Neural cell (in vitro differentiated cells): ENCODE results near the gene UGGT2. TPM values are rescaled to one million over a fixed set of nuclear protein-coding genes. Genes with fewer than 3 reads are reported as not detected.

Experiments
- H2AFZ ChIP-seq: fragments of 200-600, 300-800 bp; sonication (generic), shearing (Covaris generic); 2 replicates; pipeline ENCODE4 v1.6.0; 2014; ENCODE audit warnings: low read depth, mild to moderate bottlenecking, antibody characterized with exemption, low read length, moderate library complexity
- H3F3A ChIP-seq: fragments of 200-600 bp; shearing (Covaris generic); 2 replicates; pipeline ENCODE4 v1.6.1; 2016; ENCODE audit warnings: mild to moderate bottlenecking, moderate library complexity, mixed read lengths, antibody characterized with exemption, low read length; ENCODE audit not compliant: insufficient read depth, poor library complexity, severe bottlenecking
- H3K27ac ChIP-seq: fragments of 200-600, 300-800 bp; sonication (generic), shearing (Covaris generic); 2 replicates; pipeline ENCODE4 v1.5.1; 2014; ENCODE audit warnings: mild to moderate bottlenecking, low read length, moderate library complexity
- H3K27me3 ChIP-seq: fragments of 300-800, 200-600 bp; sonication (generic), shearing (Covaris generic); 2 replicates; pipeline ENCODE4 v1.6.0; 2014; ENCODE audit warnings: mild to moderate bottlenecking, low read depth, low read length, moderate library complexity; ENCODE audit not compliant: insufficient read depth
- H3K36me3 ChIP-seq: fragments of 300-800, 200-600 bp; sonication (generic), shearing (Covaris generic); 2 replicates; pipeline ENCODE4 v1.5.1; 2014; ENCODE audit warnings: mild to moderate bottlenecking, antibody characterized with exemption, low read length, moderate library complexity; ENCODE audit not compliant: insufficient read depth
- H3K4me2 ChIP-seq: fragments of 300-800, 200-600 bp; sonication (generic), shearing (Covaris generic); 2 replicates; pipeline ENCODE4 v1.6.0; 2014; ENCODE audit warnings: mild to moderate bottlenecking, low read length
- H3K4me3 ChIP-seq: fragments of 300-800, 200-600 bp; sonication (generic), shearing (Covaris generic); 2 replicates; pipeline ENCODE4 v1.5.1; 2014; ENCODE audit warnings: mild to moderate bottlenecking, low read length, moderate library complexity
- H3K79me2 ChIP-seq: fragments of 200-600 bp; shearing (Covaris generic); replicated peaks from 2 replicates; pipeline ENCODE4 v1.6.0; 2014; ENCODE audit warnings: mild to moderate bottlenecking, low read length, moderate library complexity; ENCODE audit not compliant: insufficient read depth
- H3K9ac ChIP-seq: fragments of 300-800, 200-600 bp; sonication (generic), shearing (Covaris generic); 2 replicates; pipeline ENCODE4 v1.6.1; 2016; ENCODE audit warnings: mild to moderate bottlenecking, low read length, mixed read lengths
- H3K9me2 ChIP-seq: fragments of 200-600 bp; shearing (Covaris generic); 2 replicates; pipeline ENCODE4 v1.6.1; 2016; ENCODE audit warnings: mild to moderate bottlenecking, low read length, mixed read lengths; ENCODE audit not compliant: insufficient read depth
- H3K9me3 ChIP-seq: fragments of 200-600, 300-800 bp; sonication (generic), shearing (Covaris generic); 2 replicates; pipeline ENCODE4 v1.6.1; 2016; ENCODE audit warnings: mild to moderate bottlenecking, mixed run types, low read length, moderate library complexity, mixed read lengths
- H4K20me1 ChIP-seq: fragments of 200-600 bp; shearing (Covaris generic); 2 replicates; pipeline ENCODE4 v1.6.1; 2016; ENCODE audit warnings: mild to moderate bottlenecking, mixed run types; ENCODE audit not compliant: insufficient read depth
- CTCF ChIP-seq: fragments of 450-650 bp; IDR thresholded peaks from 2 replicates; pipeline ENCODE4 v1.5.1; 2014; ENCODE audit warnings: antibody characterized with exemption, mild to moderate bottlenecking, moderate library complexity; ENCODE audit not compliant: poor library complexity, severe bottlenecking
- EP300 ChIP-seq: fragments of 450-650 bp; conservative IDR thresholded peaks from 2 replicates; pipeline ENCODE4 v1.6.1; 2014; ENCODE audit warnings: antibody characterized with exemption, mild to moderate bottlenecking, moderate library complexity; ENCODE audit not compliant: poor library complexity, severe bottlenecking
- EZH2 ChIP-seq: fragments of 200-600, 300-800 bp; shearing (Covaris generic), sonication (generic); IDR thresholded peaks from 2 replicates; pipeline ENCODE4 v1.6.1; 2014; ENCODE audit warnings: antibody characterized with exemption, low read length, borderline replicate concordance, mild to moderate bottlenecking; ENCODE audit not compliant: insufficient read depth, poor library complexity, severe bottlenecking
- MXI1 ChIP-seq: fragments of 450-650 bp; conservative IDR thresholded peaks from 2 replicates; pipeline ENCODE4 v1.6.1; 2014; ENCODE audit warnings: antibody characterized with exemption, mild to moderate bottlenecking; ENCODE audit not compliant: poor library complexity, severe bottlenecking
- POLR2AphosphoS5 ChIP-seq: IDR thresholded peaks from 2 replicates; pipeline ENCODE4 v1.6.1; 2012
- RAD21 ChIP-seq: fragments of 450-650 bp; conservative IDR thresholded peaks from 2 replicates; pipeline ENCODE4 v1.6.1; 2014; ENCODE audit warnings: antibody characterized with exemption, mild to moderate bottlenecking, moderate library complexity
- REST ChIP-seq: IDR thresholded peaks from 2 replicates; pipeline ENCODE4 v1.6.1; 2012; ENCODE audit warnings: borderline replicate concordance
- SMC3 ChIP-seq: fragments of 450-650 bp; conservative IDR thresholded peaks from 2 replicates; pipeline ENCODE4 v1.6.1; 2014; ENCODE audit warnings: antibody characterized with exemption, mild to moderate bottlenecking, moderate library complexity; ENCODE audit not compliant: poor library complexity
- TAF1 ChIP-seq: IDR thresholded peaks from 2 replicates; pipeline ENCODE4 v1.6.1; 2012; ENCODE audit warnings: low read depth
- polyA plus RNA-seq: library from polyadenylated mRNA; depleted of rRNA; stranded (reverse); fragments of >200 nt; gene quantifications from 2 replicates; pipeline ENCODE4 v1.2.3, GENCODE V29; 2014

Gene UGGT2
- polyA plus RNA-seq, 1 donor from 2014 or later, result 35.3 TPM

- H3K27ac ChIP-seq, result no peak overlapping the region
- no peak overlapping the region for H3K4me2 ChIP-seq
- no peaks in the 10 kb centered on the region for H3K27me3 ChIP-seq
- H3K36me3 ChIP-seq, result no peaks in the 10 kb centered on the region
- H3F3A ChIP-seq, result no peaks in the 10 kb centered on the region
- no peaks in the 10 kb centered on the region for H3K9me2 ChIP-seq
- no peak for TF ChIP-seq REST
- TF ChIP-seq EZH2, result no peak
- TF ChIP-seq TAF1, result no peak
- no peak for TF ChIP-seq MXI1
- no peak for TF ChIP-seq SMC3
- TF ChIP-seq RAD21, result no peak
- no peak for TF ChIP-seq POLR2AphosphoS5
- no peak for TF ChIP-seq CTCF
- no peak for TF ChIP-seq EP300
- no peaks in the 10 kb centered on the region for H4K20me1 ChIP-seq
- no peaks in the 10 kb centered on the region for H3K79me2 ChIP-seq
- no peak overlapping the region for H2AFZ ChIP-seq
- no peak overlapping the region for H3K9ac ChIP-seq
- no peaks in the 10 kb centered on the region for H3K9me3 ChIP-seq
- H3K4me3 ChIP-seq, result no peak overlapping the region
These were observed 22.8 kb upstream of the UGGT2 start for GRCh38 chr13:96075953-96076543.

GRCh38 chr13:96072392-96072791 is 19.2 kb upstream of the UGGT2 start:
- H3K9me2 ChIP-seq, result no peaks in the 10 kb centered on the region
- H2AFZ ChIP-seq, result no peak overlapping the region
- H3K4me2 ChIP-seq, result no peak overlapping the region
- no peaks in the 10 kb centered on the region for H3F3A ChIP-seq
- H3K36me3 ChIP-seq, result no peaks in the 10 kb centered on the region
- H3K9ac ChIP-seq, result no peak overlapping the region
- no peaks in the 10 kb centered on the region for H4K20me1 ChIP-seq
- no peak overlapping the region for H3K27ac ChIP-seq
- H3K9me3 ChIP-seq, result no peaks in the 10 kb centered on the region
- no peak for TF ChIP-seq TAF1
- no peak for TF ChIP-seq EP300
- no peaks in the 10 kb centered on the region for H3K27me3 ChIP-seq
- H3K79me2 ChIP-seq, result no peaks in the 10 kb centered on the region
- H3K4me3 ChIP-seq, result no peak overlapping the region

GRCh38 chr13:96071504-96071903 is 18.3 kb upstream of the UGGT2 start:
- Histone ChIP-seq H3K27ac (no peak overlapping the region), H3K4me2 (no peak overlapping the region), H3K79me2 (no peaks in the 10 kb centered on the region), H3K27me3 (no peaks in the 10 kb centered on the region), H3K9ac (no peak overlapping the region), H3F3A (no peaks in the 10 kb centered on the region), H2AFZ (no peak overlapping the region), H3K9me3 (no peaks in the 10 kb centered on the region), H3K36me3 (no peaks in the 10 kb centered on the region), H3K9me2 (no peaks in the 10 kb centered on the region), H4K20me1 (no peaks in the 10 kb centered on the region), H3K4me3 (no peak overlapping the region)
- no peak for TF ChIP-seq REST
- TF ChIP-seq SMC3, result no peak
- no peak for TF ChIP-seq MXI1
- TF ChIP-seq CTCF, result no peak
- no peak for TF ChIP-seq EP300
- no peak for TF ChIP-seq TAF1
- no peak for TF ChIP-seq POLR2AphosphoS5
- TF ChIP-seq RAD21, result no peak
- TF ChIP-seq EZH2, result no peak
